ENCODE data around the gene VASP. TPM values are rescaled to one million over a fixed set of nuclear protein-coding genes. Genes with fewer than 3 reads are reported as not detected.
A peak's percentile ranks its signal among the peaks of the same experiment; 100 is the strongest.

VASP gene
- total RNA-seq, 1 donor, result 71.3 TPM

DNA sequence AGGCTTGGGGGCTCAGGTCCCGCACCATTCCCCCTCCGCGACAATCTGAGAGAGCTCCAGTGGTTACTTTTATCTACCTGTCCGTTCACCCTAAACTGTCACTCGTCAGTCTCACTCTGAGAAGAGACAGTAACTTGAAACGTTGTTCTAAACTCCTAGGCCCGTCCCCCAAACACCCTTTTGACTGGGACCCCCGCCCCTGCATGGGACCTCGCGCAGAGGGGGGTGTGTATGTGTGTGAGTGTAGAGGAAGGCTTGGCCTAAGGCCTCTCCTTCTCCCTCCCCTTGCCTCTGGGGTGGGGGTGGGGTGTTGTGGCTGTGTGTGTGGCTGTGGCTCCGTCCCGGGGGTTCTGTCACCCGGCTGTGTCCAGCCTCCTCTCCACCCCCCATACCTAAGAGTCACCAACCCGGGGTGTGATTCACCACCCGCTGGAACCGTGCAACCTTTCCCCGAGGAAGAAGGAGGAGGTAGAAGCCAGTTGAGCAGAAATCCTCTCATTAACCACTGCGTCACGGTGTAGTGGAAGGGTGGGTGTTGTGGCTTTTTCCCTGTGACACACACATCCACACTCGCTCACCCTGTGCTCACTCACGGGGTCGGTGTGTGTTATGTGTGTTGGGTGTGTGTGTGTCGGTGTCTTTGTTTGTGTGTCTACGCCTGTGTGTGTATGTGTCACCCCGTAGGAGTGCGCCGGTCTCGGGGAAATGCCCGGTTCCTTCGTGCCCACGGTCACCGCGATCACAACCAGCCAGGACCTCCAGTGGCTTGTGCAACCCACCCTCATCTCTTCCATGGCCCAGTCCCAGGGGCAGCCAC lies 37.1 kb upstream of the VASP start:
- Histone ChIP-seq H3K4me2 (ENCODE audit: insufficient read depth, low read length) (peak overlapping the region; percentile 100), H3K79me2 (ENCODE audit: insufficient read depth, low read length) (peaks cover 47% of the 10 kb centered on the region), H3K27ac (ENCODE audit: low read depth, low read length) (peak overlapping the region; percentile 97), H3K4me3 (ENCODE audit: insufficient read depth, low read length) (peak overlapping the region; percentile 95), H3K4me1 (ENCODE audit: insufficient read depth, low read length) (peaks cover 21% of the 10 kb centered on the region), H2AFZ (ENCODE audit: low read length) (no peak overlapping the region), H3K27me3 (ENCODE audit: insufficient read depth, low read length) (no peaks in the 10 kb centered on the region), H3K36me3 (ENCODE audit: insufficient read depth, low read length) (peaks cover 8% of the 10 kb centered on the region), H4K20me1 (ENCODE audit: insufficient read depth, low read length) (peaks cover 5% of the 10 kb centered on the region), H3K9me3 (ENCODE audit: low read depth, low read length) (no peaks in the 10 kb centered on the region)
- peak; percentile 93 for DNase-seq (ENCODE audit: insufficient read length, low spot score, missing footprints)
- TF ChIP-seq CTCF (IDR thresholded peaks at IDR 0.05; ENCODE audit: extremely low read depth, low read depth, low read length), result no peak

DNA sequence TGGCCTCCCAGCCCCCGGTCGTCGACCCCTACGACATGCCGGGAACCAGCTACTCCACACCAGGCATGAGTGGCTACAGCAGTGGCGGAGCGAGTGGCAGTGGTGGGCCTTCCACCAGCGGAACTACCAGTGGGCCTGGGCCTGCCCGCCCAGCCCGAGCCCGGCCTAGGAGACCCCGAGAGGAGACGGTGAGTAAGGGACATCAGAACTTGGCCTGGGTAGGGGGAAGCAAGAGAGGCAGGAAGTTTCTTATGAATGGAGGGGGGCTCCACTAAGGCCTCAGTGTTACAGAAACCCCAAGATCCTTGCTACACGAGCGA lies 36.6 kb upstream of the VASP start:
- DNase-seq (ENCODE audit: insufficient read length, low spot score, missing footprints), result peak; percentile 51
- TF ChIP-seq CTCF (IDR thresholded peaks at IDR 0.05; ENCODE audit: extremely low read depth, low read depth, low read length), result no peak
- Histone ChIP-seq H3K9me3 (ENCODE audit: low read depth, low read length) (no peaks in the 10 kb centered on the region), H3K4me2 (ENCODE audit: insufficient read depth, low read length) (peak overlapping the region; percentile 100), H4K20me1 (ENCODE audit: insufficient read depth, low read length) (peaks cover 5% of the 10 kb centered on the region), H2AFZ (ENCODE audit: low read length) (no peak overlapping the region), H3K27ac (ENCODE audit: low read depth, low read length) (peak overlapping the region; percentile 97), H3K27me3 (ENCODE audit: insufficient read depth, low read length) (no peaks in the 10 kb centered on the region), H3K4me3 (ENCODE audit: insufficient read depth, low read length) (peak overlapping the region; percentile 95), H3K4me1 (ENCODE audit: insufficient read depth, low read length) (peaks cover 21% of the 10 kb centered on the region), H3K36me3 (ENCODE audit: insufficient read depth, low read length) (peaks cover 8% of the 10 kb centered on the region), H3K79me2 (ENCODE audit: insufficient read depth, low read length) (peaks cover 47% of the 10 kb centered on the region)

GRCh38 chr19:45471111-45471930 lies 36.0 kb upstream of the VASP start:
- Histone ChIP-seq H3K36me3 (ENCODE audit: insufficient read depth, low read length) (peaks cover 8% of the 10 kb centered on the region), H3K27me3 (ENCODE audit: insufficient read depth, low read length) (no peaks in the 10 kb centered on the region), H2AFZ (ENCODE audit: low read length) (no peak overlapping the region), H3K4me3 (ENCODE audit: insufficient read depth, low read length) (peak overlapping the region; percentile 95), H3K9me3 (ENCODE audit: low read depth, low read length) (no peaks in the 10 kb centered on the region), H3K79me2 (ENCODE audit: insufficient read depth, low read length) (peaks cover 50% of the 10 kb centered on the region), H3K4me2 (ENCODE audit: insufficient read depth, low read length) (peak overlapping the region; percentile 100), H3K4me1 (ENCODE audit: insufficient read depth, low read length) (peaks cover 21% of the 10 kb centered on the region), H3K27ac (ENCODE audit: low read depth, low read length) (peak overlapping the region; percentile 97), H4K20me1 (ENCODE audit: insufficient read depth, low read length) (peaks cover 5% of the 10 kb centered on the region)
- DNase-seq (ENCODE audit: insufficient read length, low spot score, missing footprints), result peak; percentile 62
- TF ChIP-seq CTCF (IDR thresholded peaks at IDR 0.05; ENCODE audit: extremely low read depth, low read depth, low read length), result no peak
